Effector memory CD4-positive, alpha-beta T cell (primary cell): Measurements from ENCODE around the gene CNR2.
A peak's percentile ranks its signal among the peaks of the same experiment; 100 is the strongest.
"Not testable (repeated sequence)": the region's sequence is repeated elsewhere in the genome, so short reads cannot be mapped to it uniquely, and the experiment has no call there.

Source experiments
- DNase-seq, 3 donors: peaks; one replicate each; pipeline ENCODE4 v3.0.0-alpha.2; 2020
- H3K27ac ChIP-seq: 2 replicates; pipeline ENCODE4 v1.7.0; 2013; ENCODE audit warnings: mild to moderate bottlenecking, low read length, moderate library complexity; ENCODE audit not compliant: insufficient read depth, poor library complexity, severe bottlenecking
- H3K27me3 ChIP-seq: replicated peaks from 2 replicates; pipeline ENCODE4 v1.7.0; 2013; ENCODE audit warnings: mild to moderate bottlenecking, low read length; ENCODE audit not compliant: insufficient read depth, control insufficient read depth, poor library complexity, severe bottlenecking
- H3K36me3 ChIP-seq: 2 replicates; pipeline ENCODE4 v1.7.0; 2013; ENCODE audit warnings: mild to moderate bottlenecking, low read length, moderate library complexity; ENCODE audit not compliant: control insufficient read depth, insufficient read depth
- H3K4me1 ChIP-seq: 2 replicates; pipeline ENCODE4 v1.7.0; 2013; ENCODE audit warnings: low read length, mild to moderate bottlenecking; ENCODE audit not compliant: control insufficient read depth, insufficient read depth, poor library complexity, severe bottlenecking
- H3K4me3 ChIP-seq: 2 replicates; pipeline ENCODE4 v1.7.0; 2013; ENCODE audit warnings: low read length, low read depth, mild to moderate bottlenecking; ENCODE audit not compliant: insufficient read depth, poor library complexity, severe bottlenecking
- H3K9me3 ChIP-seq: 2 replicates; pipeline ENCODE4 v1.7.0; 2013; ENCODE audit warnings: mild to moderate bottlenecking, low read length, moderate library complexity; ENCODE audit not compliant: control insufficient read depth

CNR2 gene

DNA sequence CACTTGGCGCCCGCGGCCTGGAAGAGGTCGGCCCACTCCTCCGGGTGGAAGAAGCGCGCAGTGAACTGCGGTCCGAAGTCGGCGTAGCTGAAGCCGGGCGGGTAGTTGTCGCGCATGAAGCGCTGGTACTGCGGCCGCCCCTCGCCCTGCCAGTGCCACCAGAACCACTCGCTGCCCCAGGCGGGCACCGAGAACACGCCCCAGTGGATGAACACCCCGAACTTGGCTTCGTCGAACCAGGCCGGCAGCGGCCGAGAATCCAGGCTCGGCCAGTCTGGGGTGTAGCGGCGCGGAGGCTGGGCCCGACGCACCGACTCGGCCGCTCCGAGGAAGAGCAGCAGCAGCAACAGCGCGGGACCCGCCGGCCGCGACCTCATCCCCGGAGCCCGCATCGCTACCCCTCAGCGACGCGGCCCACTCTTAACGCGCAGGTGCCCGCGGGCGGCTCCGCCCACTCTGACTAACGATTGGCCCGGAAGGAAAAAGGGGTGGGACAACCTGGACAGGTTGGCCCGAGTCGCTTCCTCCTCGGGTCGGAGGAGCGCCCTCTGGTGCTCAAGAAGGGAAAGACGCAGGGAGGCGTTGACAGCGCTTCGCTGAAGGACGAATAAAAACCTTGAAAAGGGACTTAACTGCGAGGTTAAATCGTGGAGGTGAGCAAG, 45.1 kb downstream of the CNR2 start, which contains the start of gene FUCA1:
TSS of gene FUCA1 (minus strand) at position 396 of the 662 bp plus-strand sequence. CDS start at position 392, 4 bp downstream.
- Histone ChIP-seq H3K9me3 (no peaks in the 10 kb centered on the region), H3K27me3 (no peaks in the 10 kb centered on the region), H3K4me1 (peaks cover 18% of the 10 kb centered on the region), H3K36me3 (peaks cover 6% of the 10 kb centered on the region), H3K27ac (peak within 1 kb of the TSS; percentile 62), H3K4me3 (peak within 1 kb of the TSS; percentile 86)
- peak; percentile 91 to 94 (median 93) for DNase-seq

DNA sequence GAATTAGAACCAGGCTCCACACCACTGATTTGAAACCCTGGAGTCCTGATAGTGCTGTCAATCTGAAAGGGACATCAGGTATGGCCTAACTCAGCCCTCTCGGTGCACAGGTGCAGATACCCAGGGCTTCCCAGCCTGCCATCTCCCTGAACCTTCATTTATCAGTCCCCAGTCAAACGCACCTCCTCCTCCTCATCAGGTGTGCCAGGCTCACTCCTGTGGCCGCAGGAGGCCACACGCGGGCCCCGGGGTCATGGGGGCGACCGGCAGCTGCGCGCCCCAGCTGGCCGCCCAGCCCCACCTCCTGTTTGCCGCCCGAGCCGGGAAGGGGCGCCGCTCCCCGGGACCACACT, 45.6 kb downstream of the CNR2 start:
- DNase-seq = no peak
- peak overlapping the region; percentile 62 for H3K27ac ChIP-seq
- no peaks in the 10 kb centered on the region for H3K9me3 ChIP-seq

DNA sequence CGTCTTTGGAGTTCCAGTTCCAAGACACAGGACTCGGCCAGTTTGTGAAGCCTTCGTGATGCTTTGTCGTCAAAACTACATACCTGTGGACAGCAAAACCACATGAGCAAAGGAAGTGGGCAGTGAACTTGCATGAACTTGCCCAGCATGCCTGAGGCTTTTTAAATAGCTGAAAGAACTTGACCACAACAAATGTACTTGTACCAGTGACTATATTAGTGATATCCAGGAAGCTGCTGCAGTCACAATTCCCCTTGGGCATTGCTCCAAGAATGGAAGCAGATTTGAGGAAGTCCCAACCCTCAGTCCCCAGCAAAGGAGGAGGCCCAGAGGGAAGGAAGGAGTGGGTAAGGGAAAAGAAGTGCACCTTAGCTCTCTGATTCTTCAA, 47.6 kb downstream of the CNR2 start:
- Histone ChIP-seq H3K9me3 (no peaks in the 10 kb centered on the region), H3K27me3 (no peaks in the 10 kb centered on the region), H3K4me3 (no peak overlapping the region), H3K27ac (no peak overlapping the region), H3K36me3 (peaks cover 19% of the 10 kb centered on the region), H3K4me1 (peaks cover 18% of the 10 kb centered on the region)
- DNase-seq = no peak

More for the DNA sequence above, 45.6 kb downstream of the CNR2 start:
- peaks cover 8% of the 10 kb centered on the region for H3K36me3 ChIP-seq
- no peaks in the 10 kb centered on the region for H3K27me3 ChIP-seq
- peaks cover 18% of the 10 kb centered on the region for H3K4me1 ChIP-seq
- peak overlapping the region; percentile 86 for H3K4me3 ChIP-seq

DNA sequence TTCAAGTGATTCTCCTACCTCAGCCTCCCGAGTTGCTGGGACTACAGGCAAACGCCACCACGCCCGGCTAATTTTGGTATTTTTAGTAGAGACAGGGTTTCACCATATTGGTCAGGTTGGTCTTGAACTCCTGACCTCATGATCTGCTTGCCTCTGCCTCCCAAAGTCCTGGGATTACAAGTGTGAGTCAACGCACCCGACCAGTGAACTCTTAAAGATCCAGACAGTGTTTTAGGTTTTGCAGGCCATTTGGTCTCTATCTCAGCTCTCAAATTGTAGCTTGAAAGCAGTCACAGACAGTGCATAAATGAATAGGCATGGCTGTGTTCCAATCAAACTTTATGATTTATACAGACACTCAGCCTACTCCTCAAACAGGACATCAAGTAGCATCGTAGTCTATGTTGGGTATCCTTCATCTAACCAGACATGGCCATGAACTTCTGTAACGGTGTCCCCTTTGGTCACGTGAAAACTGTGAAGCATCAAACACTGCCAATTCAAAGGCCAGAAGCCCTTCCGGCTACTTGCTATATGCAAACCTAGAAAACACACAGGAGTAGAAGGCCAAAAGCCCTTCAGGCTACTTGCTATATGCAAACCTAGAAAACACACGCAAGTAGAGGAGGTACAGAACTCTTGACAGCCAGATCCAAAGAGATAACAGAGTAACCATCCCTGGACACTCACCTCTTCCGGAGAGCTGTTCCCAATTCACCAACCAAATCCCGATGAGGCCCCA, 48.2 kb downstream of the CNR2 start:
- Histone ChIP-seq H3K4me3 (no peak overlapping the region), H3K27me3 (no peaks in the 10 kb centered on the region), H3K27ac (no peak overlapping the region), H3K4me1 (peaks cover 18% of the 10 kb centered on the region), H3K9me3 (no peaks in the 10 kb centered on the region), H3K36me3 (peaks cover 19% of the 10 kb centered on the region)
- no peak for DNase-seq

DNA sequence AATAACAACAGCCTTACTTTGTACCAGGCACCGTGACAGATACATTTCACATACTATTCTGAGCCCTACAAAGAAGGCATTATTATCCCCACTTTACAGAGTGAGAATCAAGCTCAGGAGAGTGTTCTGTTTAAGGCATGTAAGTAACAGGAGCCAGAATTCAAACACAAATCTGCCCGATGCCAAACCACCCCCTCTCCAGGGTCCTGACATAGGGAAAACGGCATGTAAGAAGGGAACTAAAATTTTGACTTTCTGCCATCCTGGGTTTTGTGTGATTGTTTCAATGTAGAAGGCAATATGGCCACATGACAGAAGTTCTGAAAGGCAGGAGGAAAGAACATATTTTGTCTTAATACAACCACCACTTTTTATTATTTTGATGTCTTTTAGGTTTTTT, 50.5 kb downstream of the CNR2 start:
- Histone ChIP-seq H3K4me3 (no peak overlapping the region), H3K27ac (no peak overlapping the region), H3K4me1 (peaks cover 11% of the 10 kb centered on the region), H3K27me3 (no peaks in the 10 kb centered on the region), H3K36me3 (peaks cover 19% of the 10 kb centered on the region), H3K9me3 (no peaks in the 10 kb centered on the region)
- no peak for DNase-seq

DNA sequence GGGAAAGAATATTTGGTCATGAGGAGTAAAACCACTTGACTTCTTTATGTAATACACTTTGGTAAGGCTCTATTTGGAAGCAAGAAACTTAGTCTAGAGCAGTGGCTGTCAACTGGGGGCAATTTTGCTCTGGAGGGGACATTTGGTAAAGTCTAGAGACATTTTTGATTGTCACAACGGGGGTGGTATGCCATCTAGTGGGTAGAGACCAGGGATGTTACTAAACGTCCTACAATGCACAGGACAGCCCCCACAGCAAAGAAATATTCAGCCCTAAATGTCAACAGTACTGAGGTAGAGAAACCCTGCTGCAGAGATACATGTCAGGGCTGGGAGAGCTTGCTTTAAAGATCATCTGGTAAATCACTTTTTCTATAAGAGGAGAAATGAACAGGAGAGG, 58.6 kb downstream of the CNR2 start:
- no peak for DNase-seq
- Histone ChIP-seq H3K27ac (no peak overlapping the region), H3K4me1 (no peaks in the 10 kb centered on the region), H3K9me3 (no peaks in the 10 kb centered on the region), H3K4me3 (no peak overlapping the region), H3K27me3 (no peaks in the 10 kb centered on the region), H3K36me3 (peaks cover 14% of the 10 kb centered on the region)

DNA sequence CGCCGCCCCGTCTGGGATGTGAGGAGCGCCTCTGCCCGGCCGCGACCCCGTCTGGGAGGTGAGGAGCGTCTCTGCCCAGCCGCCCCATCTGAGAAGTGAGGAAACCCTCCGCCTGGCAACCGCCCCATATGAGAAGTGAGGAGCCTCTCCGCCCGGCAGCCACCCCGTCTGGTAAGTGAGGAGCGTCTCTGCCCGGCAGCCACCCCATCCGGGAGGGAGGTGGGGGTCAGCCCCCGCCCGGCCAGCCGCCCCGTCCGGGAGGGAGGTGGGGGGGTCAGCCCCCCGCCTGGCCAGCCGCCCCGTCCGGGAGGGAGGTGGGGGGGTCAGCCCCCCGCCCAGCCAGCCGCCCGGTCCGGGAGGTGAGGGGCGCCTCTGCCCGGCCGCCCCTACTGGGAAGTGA, 60.0 kb downstream of the CNR2 start:
- not testable (repeated sequence) for H3K27me3 ChIP-seq
- H3K36me3 ChIP-seq = peaks cover 20% of the 10 kb centered on the region

DNA sequence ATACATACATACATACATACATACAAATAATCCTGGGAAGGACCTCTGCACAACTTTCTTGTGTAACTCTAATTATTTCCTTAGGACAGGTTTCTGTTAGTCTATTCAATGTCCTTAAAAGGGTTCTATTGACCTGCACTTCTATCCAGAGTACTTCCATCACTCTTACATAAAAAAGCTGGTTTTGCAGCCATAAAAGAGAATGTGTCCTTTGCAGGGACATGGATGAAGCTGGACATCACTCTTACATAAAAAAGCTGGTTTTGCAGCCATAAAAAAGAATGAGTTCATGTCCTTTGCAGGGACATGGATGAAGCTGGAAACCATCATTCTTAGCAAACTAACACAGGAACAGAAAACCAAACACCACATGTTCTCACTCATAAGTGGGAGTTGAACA, 61.8 kb downstream of the CNR2 start:
- not testable (repeated sequence) for H3K27ac ChIP-seq, H3K4me3 ChIP-seq, H3K4me1 ChIP-seq, H3K9me3 ChIP-seq, DNase-seq, H3K27me3 ChIP-seq
- peaks cover 23% of the 10 kb centered on the region for H3K36me3 ChIP-seq

More for the DNA sequence above, 60.0 kb downstream of the CNR2 start:
- H3K4me3 ChIP-seq, H3K9me3 ChIP-seq, H3K4me1 ChIP-seq, DNase-seq, H3K27ac ChIP-seq: not testable (repeated sequence)

DNA sequence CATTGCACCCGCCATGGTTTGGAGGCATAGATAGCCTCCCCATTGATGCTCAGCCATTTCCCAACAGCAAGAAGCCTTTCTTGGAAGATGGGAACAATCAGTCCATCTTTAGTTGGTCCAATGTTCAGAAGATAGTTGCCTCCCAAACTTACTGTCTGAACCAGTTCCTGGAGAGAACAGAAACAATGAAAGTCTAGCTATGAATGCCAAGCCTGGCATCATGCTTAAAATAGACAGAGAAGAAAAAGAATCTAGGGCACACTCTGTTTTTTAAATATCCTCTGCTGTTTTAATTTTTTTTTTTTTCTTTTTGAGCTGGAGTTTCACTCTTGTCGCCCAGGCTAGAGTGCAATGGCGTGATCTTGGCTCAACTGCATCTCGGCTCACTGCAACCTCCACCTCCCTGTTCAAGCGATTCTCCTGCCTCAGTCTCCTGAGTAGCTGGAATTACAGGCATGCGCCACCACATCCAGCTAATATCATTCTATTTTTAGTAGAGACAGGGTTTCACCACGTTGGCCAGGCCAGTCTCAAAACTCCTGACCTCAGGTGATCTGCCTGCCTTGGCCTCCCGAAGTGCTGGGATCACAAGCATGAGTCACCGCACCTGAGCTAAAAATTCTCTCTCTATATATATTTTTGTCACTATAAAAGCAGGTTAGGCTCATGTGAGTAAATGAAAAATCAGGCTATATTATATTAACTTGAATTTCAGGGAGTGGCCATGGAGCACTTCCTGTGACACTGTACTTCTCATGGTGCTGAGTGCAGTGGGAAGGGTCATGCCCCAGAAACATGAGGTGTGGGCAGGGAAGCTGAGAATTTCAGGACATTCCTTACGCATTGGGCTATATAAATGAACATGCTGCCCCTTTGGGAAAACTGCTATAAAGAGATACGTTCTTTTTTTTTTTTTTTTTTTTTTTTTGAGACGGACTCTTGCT, 64.2 kb downstream of the CNR2 start:
- Histone ChIP-seq H3K36me3 (peaks cover 24% of the 10 kb centered on the region), H3K4me1 (no peaks in the 10 kb centered on the region), H3K9me3 (no peaks in the 10 kb centered on the region), H3K27ac (no peak overlapping the region), H3K27me3 (no peaks in the 10 kb centered on the region), H3K4me3 (no peak overlapping the region)
- DNase-seq = no peak
